NCI-H2081 (cell line): ENCODE measurements around the gene BAZ1A.
A peak's percentile ranks its signal among the peaks of the same experiment; 100 is the strongest.
"Not testable (repeated sequence)": the region's sequence is repeated elsewhere in the genome, so short reads cannot be mapped to it uniquely, and the experiment has no call there.

Experiments
- DNase-seq, 2 experiments: peaks; one replicate each; lab custom pipeline; 2025; lab: John Stamatoyannopoulos, UW

Gene BAZ1A

GRCh38 chr14:34782031-34782430, 93.1 kb downstream of the BAZ1A start:
- DNase-seq, result no peak

DNA sequence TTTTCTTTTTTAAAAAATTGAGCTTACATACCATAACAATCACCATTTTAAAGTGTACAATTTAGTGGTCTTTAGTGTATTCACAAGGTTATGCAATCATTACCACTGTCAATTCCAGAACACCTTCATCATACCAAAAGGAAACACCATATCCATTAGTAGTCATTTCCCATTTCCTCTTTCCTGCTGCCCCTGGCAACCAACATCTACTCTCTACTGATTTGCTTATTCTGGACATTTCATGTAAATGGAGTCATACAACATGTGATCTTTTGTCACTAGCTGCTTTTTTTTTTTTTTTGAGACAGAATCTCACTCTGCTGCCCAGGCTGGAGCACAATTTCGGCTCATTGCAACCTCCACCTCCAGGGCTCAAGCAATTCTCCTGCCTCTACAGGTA, 93.9 kb downstream of the BAZ1A start:
- no peak for DNase-seq

DNA sequence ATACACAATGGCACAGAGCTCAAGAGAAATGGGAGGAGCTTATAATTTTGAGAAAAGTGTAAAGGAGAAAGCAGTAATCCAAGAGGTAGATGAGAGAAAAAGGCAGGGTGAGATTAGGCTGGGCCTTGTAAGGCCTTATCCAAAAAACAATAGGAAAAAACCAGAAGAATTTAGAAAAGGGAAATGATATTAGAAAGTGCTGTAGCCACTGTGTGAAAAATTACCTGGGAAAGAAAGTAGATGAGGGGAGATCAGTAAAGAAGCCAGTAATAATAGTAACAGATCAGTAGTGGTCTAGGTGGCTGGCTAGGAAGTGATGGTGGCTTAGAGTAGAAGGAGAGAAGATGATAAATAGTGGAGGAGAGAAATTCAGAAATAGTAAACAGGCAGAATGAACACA, 94.5 kb downstream of the BAZ1A start:
- no peak for DNase-seq

DNA sequence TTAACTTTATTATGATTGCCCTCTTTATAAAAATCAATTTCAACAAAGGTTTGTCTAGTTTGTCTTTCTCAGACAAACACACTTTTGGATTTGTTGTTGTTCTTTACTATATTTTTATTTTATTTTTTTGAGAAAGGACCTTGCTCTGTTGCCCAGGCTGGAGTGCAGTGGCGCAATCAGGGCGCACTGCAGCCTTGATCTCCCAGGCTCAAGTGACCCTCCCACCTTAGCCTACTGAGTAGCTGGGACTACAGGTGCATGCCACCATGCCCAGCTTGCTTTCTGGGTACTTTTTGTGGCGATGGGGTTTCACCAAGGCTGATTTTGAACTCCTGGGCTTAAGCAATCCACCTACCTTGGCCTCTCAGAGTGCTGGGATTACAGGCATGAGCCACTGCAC, 96.4 kb downstream of the BAZ1A start:
- no peak for DNase-seq

DNA sequence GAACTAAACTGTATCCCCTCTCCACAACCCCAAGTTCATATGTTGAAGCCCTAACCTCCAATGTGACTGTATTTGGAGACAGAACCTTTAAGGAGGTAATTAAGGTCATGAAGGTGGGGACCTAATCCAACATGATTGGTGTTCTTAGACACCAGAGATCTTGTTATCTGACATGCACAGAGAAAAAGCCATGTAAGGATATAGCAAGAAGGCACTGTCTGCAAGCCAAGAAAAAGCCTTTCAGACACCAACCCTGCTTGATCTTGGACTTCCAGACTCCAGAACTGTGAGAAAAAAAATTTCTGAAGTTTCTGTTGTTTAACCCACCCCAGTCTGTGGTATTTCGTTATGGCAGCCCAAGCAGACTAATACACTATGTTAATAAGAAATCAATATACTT, 98.5 kb downstream of the BAZ1A start:
- DNase-seq, result no peak

- DNase-seq, result no peak
Observed at GRCh38 chr14:34775922-34776321, 99.2 kb downstream of the BAZ1A start.

- no peak for DNase-seq
Observed at GRCh38 chr14:34775342-34775741, 99.8 kb downstream of the BAZ1A start.

DNA sequence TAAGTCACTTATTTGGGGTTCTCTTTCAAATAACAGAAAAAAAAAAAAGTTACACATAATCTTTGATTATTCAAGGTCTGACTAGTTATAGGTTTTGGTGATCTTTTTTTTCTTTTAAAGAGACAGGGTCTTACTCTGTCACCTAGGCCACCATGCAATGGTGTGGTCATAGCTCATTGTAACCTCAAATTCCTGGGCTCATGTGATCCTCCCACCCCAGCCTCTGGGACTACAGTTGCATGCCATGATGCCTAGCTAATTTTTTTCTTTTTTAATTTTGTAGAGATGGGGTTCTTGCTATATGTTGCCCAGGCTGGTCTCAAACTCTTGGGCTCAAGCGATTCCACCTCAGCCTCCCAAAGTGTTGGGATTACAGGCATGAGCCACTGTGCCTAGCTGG, 104.3 kb downstream of the BAZ1A start:
- DNase-seq, result no peak

DNA sequence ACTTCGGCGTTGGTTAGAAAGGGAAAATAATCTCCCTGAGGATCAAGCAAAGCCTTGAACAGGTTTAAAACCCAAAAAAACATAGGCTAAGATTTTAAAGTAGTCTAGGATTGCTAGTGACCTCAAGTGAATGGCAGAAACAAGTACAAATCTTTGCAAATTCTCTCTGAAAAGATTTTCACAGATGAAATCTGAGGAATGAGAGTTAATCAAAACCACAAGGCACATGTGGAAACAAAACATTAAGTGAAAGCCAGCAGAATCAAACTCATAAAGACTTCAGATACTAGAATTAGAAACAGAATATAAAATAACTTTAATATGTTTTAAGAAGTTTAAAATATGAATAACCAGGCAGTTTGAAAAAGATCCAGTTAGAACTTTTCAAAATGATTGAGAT, 108.6 kb downstream of the BAZ1A start:
- DNase-seq, result no peak

DNA sequence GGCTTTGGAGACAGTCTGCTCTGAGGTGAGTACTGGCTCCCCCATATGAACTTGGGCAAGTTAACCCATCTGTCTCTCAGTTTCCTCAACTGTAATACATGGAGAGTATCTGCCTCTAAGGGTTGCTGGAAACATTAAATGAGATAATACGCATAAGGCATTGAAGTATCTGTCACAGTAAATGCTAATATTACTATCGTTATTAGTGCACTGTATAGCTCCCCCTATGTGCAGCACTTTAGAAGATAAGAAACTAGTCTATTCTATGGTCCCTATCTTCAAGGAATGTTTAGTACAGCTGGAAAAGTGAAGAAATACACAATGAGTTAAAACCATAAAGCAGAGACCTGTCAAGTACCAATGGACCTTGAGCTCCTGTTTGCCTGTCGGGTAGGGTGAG, 109.1 kb downstream of the BAZ1A start:
- no peak for DNase-seq

GRCh38 chr14:34755215-34755614, 119.9 kb downstream of the BAZ1A start:
- no peak for DNase-seq

GRCh38 chr14:34754687-34755086, 120.5 kb downstream of the BAZ1A start:
- DNase-seq, result no peak

DNA sequence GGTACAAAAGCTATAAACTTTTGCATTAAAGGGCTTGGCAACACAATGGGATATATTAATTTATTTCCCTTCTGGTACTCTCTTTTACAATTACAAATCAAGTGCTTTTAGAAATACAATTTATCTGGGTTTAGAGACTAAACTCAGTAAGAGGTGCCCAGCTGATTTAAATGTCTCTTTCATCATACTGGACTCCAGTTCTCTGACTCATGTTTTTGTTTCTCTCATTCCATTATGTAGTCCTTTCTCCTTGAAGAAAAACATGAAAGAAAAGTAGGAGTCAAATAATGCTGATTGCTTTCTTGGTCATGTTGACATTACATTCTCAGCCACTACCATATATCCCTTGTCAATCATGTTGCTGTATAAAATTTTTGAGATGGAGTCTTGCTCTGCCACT, 124.5 kb downstream of the BAZ1A start:
- no peak for DNase-seq

DNA sequence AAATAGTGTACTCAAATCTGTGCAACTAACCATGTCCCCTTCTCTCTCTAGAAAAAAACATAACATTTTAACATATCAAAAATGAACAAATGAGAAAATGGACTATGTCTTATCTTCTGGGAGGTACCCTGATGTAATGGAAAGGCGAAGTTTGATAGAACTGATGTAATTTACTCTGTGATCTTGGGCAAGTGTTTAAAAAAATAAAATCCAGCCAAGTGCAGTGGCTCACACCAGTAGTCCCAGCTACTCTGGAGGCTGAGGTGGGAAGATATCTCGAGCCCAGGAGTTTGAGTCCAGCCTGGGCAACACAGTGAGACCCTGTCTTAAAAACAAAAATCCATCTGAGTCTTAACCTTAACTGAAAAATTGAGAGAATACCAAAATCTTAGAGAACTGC, 124.9 kb downstream of the BAZ1A start:
- DNase-seq, result no peak

- no peak for DNase-seq
Observed at GRCh38 chr14:34749408-34749807, 125.8 kb downstream of the BAZ1A start.

DNA sequence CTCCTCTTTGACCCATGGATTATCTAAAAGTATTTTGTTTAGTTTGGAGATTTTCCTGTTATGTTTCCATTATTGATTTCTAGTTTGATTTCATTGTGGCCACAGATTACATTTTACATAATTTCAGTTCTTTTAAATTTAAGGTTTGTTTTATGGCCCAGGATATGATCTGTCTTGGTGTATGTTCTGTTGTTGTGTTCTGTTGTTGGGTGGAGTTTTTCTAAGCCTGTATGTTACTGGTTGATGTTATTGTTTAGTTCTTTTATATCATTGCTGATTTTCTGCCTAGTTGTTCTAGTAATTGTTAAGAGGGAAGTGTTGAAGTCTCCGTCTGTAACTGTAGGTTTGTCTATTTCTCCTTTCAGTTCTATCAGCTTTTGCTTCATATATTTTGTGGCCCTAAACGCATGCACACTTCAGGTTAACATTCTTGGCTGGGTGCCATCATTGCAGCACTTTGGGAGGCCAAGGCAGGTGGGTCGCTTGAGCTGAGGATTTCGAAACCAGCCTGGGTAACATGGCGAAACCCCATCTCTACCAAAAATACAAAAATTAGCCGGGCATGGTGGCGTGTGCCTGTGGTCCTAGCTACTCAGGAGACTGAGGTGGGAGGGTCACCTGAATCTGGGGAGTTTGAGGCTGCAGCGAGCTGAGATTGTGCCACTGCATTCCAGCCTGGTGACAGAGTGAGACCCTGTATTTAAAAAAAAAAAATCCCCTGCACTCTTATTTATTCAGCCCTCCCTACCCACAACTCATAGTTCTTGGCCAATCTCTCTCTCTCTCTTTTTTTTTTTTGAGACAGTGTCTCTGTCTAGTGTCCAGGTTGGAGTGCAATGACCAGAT, 132.7 kb downstream of the BAZ1A start:
- no peak for DNase-seq

DNA sequence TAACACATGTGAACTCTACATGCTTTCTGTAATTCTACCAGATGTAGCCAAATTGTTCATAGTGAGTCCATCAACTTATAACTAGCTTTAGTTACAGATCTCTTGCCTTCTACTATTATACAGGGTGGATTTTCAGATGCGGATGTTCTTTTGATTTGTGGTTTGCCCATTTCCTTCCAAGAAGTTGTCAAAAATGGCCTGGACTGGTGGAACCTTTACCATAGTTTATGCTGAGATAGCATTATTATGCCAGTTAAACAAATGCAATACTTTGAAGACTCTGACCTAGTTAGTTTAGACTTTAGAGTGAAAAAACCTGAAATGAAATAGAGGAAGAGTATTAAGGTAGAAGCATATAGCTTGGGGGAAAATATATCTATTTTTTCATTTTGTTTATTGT, 133.3 kb downstream of the BAZ1A start:
- DNase-seq, result no peak

DNA sequence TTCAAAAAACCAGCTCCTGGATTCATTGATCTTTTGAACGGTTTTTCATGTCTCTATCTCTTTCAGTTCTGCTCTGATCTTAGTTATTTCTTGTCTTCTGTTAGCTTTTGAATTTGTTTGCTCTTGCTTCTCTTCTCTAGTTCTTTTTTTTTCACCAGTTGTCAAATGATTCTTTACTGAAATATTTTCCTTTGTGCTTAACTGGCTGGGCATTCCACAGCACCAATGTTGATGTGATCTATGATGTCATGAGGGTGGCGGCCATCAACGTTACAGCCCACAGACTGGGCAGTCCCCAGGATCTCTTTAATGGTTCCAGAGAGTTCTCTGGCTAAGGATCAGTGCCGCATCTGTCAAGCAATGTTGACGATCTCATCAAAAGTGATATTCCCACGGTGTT, 135.0 kb downstream of the BAZ1A start:
- DNase-seq, result not testable (repeated sequence)

- not testable (repeated sequence) for DNase-seq
Observed at GRCh38 chr14:34737079-34737478, 138.1 kb downstream of the BAZ1A start.

DNA sequence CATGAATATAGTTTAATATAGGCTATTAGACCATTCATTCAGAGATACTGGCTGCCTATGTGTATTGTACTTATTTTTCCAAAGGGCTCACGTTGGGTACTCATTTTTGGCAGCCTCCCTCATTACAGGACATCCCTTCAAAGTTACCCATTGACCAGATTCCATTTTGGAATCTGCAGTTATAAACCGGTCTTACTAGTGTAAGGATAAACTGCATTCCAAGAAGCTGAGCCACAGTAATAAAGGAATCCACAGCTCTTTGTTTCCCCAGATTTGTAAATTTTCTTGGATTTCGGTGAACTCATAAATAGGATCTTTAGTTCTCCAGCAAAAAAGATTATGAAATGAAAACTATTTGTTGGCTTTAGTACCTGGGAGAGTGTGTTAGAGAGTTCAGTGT, 141.9 kb downstream of the BAZ1A start:
- DNase-seq, result no peak

DNA sequence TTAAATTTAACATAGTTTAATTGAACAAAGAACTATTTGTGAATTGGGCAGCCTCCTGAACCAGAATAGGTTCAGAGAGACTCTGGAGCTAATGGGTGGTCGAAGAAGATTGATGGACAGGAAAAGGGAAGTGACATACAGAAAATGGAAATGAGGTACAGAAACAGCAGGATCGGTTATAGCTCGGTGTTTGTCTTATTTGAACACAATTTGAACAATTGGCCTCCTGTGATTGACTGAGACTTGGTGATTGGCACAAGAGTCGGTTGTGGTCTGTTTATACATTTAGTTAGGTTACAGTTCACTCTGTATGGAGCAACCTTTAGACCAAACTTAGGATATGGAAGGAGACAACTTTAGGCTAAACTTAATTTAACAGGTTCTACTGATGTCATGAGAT, 142.4 kb downstream of the BAZ1A start:
- peak; percentile 0 to 11 for DNase-seq

DNA sequence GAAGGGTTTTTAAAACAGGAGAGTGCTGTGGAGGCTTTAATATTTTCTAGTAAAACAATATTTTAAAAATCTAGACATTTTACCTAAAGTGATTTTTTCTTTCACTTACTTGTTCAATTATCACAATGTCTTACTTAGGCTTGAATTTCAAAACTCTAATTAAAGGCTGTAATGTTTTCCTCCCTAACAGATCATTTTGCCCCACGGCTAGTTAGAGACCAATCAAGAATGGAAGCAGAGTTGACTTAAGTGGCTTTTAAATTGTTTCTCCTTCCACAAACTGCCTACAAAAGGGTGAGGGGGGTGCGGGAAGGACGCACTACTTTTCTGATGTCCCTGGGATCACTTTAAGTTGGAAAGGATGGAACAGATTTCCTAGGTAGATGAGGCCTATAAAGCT, 151.3 kb downstream of the BAZ1A start:
- no peak for DNase-seq

- DNase-seq, result peak; percentile 40 to 62
Observed at GRCh38 chr14:34722723-34723545, 152.2 kb downstream of the BAZ1A start.
